Ureter (tissue), 1 donor: ENCODE data around the gene MRPL11. TPM values are rescaled to one million over a fixed set of nuclear protein-coding genes. Genes with fewer than 3 reads are reported as not detected.

Source experiments
- DNase-seq: peaks from one replicate; pipeline ENCODE4 v3.0.0-alpha.2; 2020; ENCODE audit warnings: low spot score
- total RNA-seq: library from RNA; stranded (reverse); gene quantifications from one replicate; pipeline ENCODE4 v1.2.4, GENCODE V29; 2023
- donor health status: DM: yes; HTN: yes; CAD: no.

Gene MRPL11
- total RNA-seq, 1 donor from 2014 or later = 47.0 TPM

DNA sequence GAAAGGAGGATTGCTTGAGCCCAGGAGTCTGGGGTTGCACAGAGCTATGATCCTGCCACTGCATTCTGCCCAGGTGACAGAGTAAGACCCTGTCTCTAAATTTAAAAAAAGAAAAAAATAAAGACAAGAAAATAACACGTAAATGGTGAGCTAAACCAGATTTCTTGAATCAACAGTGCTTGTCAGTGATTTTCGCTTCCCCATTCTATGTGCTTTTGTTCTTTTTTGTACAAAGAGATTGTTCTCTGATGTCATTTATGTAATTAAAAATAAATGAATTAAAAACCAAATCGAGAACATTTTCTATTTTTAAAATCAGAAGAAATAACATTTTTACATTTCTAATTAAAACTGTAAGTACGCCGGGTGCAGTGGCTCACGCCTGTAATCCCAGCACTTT, 47.3 kb downstream of the MRPL11 start:
- no peak for DNase-seq

DNA sequence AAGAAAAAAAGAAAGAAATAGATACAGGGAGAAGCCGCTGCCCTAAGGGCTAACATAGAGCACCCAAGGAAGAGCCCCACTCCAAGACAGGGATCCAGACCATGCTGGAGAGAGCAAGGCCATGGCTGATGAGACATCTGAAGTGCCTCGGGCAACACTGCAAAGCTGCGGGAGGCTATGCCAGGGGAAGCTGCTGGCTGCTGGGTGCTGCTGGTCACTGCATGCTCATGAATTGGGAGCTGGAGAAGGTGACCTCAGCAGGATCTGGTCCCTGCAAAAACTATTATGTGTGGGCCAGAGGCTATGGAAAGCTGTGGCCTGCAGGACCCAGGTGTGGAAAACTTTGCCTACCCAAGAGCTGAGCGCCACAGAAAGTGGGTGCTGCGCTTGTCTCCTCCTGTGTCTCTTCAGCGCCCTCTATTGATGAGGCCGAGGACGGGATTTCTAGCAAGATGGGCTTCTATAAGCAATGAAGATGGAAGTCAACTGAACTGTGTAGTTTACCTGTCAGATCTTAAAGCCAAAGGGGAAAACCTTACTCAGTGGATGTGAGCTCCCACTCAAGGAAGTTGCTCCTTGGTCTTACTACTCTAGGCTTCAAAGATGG, 49.8 kb downstream of the MRPL11 start:
- DNase-seq = peak; percentile 72

GRCh38 chr11:66386171-66387069, 52.2 kb downstream of the MRPL11 start:
- peak; percentile 87 for DNase-seq

Other genes starting within 250 kb of the MRPL11 start
- 31.3 TPM for gene KLC2, start 181.1 kb downstream of the MRPL11 start, total RNA-seq
- 157 TPM for gene RAB1B, start 170.2 kb downstream of the MRPL11 start, total RNA-seq
- 2.2 TPM for gene CNIH2, start 160.7 kb downstream of the MRPL11 start, total RNA-seq
- gene YIF1A, start 149.7 kb downstream of the MRPL11 start, total RNA-seq = 78.7 TPM
- not detected for gene TMEM151A, start 147.0 kb downstream of the MRPL11 start, total RNA-seq
- gene CD248, start 121.8 kb downstream of the MRPL11 start, total RNA-seq = 49.2 TPM
- gene RIN1, start 102.4 kb downstream of the MRPL11 start, total RNA-seq = 16.7 TPM
- gene BRMS1, start 93.7 kb downstream of the MRPL11 start, total RNA-seq = 25.7 TPM
- gene B4GAT1, start 91.2 kb downstream of the MRPL11 start, total RNA-seq = 15.2 TPM
- 13.0 TPM for gene SLC29A2, start 67.1 kb downstream of the MRPL11 start, total RNA-seq
- 1.2 TPM for gene NPAS4, start 17.8 kb downstream of the MRPL11 start, total RNA-seq
- 11.0 TPM for gene PELI3, start 28.1 kb upstream of the MRPL11 start, total RNA-seq
- gene DPP3, start 41.6 kb upstream of the MRPL11 start, total RNA-seq = 66.3 TPM
- 59.8 TPM for gene BBS1, start 71.8 kb upstream of the MRPL11 start, total RNA-seq
- 14.2 TPM for gene ZDHHC24, start 107.2 kb upstream of the MRPL11 start, total RNA-seq
- 0.16 TPM for gene ACTN3, start 108.1 kb upstream of the MRPL11 start, total RNA-seq
- gene CTSF, start 129.8 kb upstream of the MRPL11 start, total RNA-seq = 27.0 TPM
- gene CCDC87, start 154.2 kb upstream of the MRPL11 start, total RNA-seq = 0.55 TPM
- 34.8 TPM for gene CCS, start 154.3 kb upstream of the MRPL11 start, total RNA-seq
- gene RBM14, start 177.8 kb upstream of the MRPL11 start, total RNA-seq = 105 TPM
- gene RBM4, start 199.9 kb upstream of the MRPL11 start, total RNA-seq = 176 TPM
- 20.1 TPM for gene RBM4B, start 239.0 kb upstream of the MRPL11 start, total RNA-seq